Stimulated activated CD4-positive, alpha-beta T cell treated with anti-CD3 and anti-CD28 coated beads, Interleukin-1b, Interleukin-23, amount 100 ng/mL, for 1 hour (primary cell): ENCODE measurements around the gene USP3.
"Not testable (repeated sequence)": the region's sequence is repeated elsewhere in the genome, so short reads cannot be mapped to it uniquely, and the experiment has no call there.

Experiments
- DNase-seq, 2 donors: peaks; one replicate each; pipeline ENCODE4 v3.0.0-alpha.2; 2020; ENCODE audit warnings: low read depth in 2 of 2

USP3 gene

GRCh38 chr15:63513728-63514127 lies 9.3 kb downstream of the USP3 start:
- no peak for DNase-seq

GRCh38 chr15:63514531-63514943 lies 10.1 kb downstream of the USP3 start:
- DNase-seq = no peak

GRCh38 chr15:63517202-63517601 lies 12.8 kb downstream of the USP3 start:
- no peak for DNase-seq

GRCh38 chr15:63517628-63518027 lies 13.2 kb downstream of the USP3 start:
- DNase-seq = no peak

- DNase-seq = no peak
These were observed 14.6 kb downstream of the USP3 start for GRCh38 chr15:63519041-63519440.

- DNase-seq = no peak
These were observed 15.3 kb downstream of the USP3 start for GRCh38 chr15:63519548-63520178.

- not testable (repeated sequence) for DNase-seq
These were observed 16.1 kb downstream of the USP3 start for GRCh38 chr15:63520462-63520861.

GRCh38 chr15:63522225-63522578 lies 17.8 kb downstream of the USP3 start:
- DNase-seq = no peak

- no peak for DNase-seq
These were observed 19.1 kb downstream of the USP3 start for GRCh38 chr15:63523306-63523990.

- DNase-seq = no peak
These were observed 20.1 kb downstream of the USP3 start for GRCh38 chr15:63524316-63525015.

- no peak for DNase-seq
These were observed 22.0 kb downstream of the USP3 start for GRCh38 chr15:63526401-63526800.

GRCh38 chr15:63528138-63528659 lies 23.8 kb downstream of the USP3 start:
- no peak for DNase-seq

GRCh38 chr15:63530235-63530634 lies 25.8 kb downstream of the USP3 start:
- no peak for DNase-seq

- no peak for DNase-seq
These were observed 26.4 kb downstream of the USP3 start for GRCh38 chr15:63530752-63531299.

GRCh38 chr15:63531586-63531985 lies 27.2 kb downstream of the USP3 start:
- no peak for DNase-seq

GRCh38 chr15:63532307-63532744 lies 27.9 kb downstream of the USP3 start:
- no peak for DNase-seq

GRCh38 chr15:63534888-63535287 lies 30.5 kb downstream of the USP3 start:
- not testable (repeated sequence) for DNase-seq

GRCh38 chr15:63535689-63536088 lies 31.3 kb downstream of the USP3 start:
- no peak for DNase-seq

GRCh38 chr15:63538876-63539275 lies 34.5 kb downstream of the USP3 start:
- no peak for DNase-seq

- no peak for DNase-seq
These were observed 35.1 kb downstream of the USP3 start for GRCh38 chr15:63539521-63539920.

- DNase-seq = no peak
These were observed 35.6 kb downstream of the USP3 start for GRCh38 chr15:63539998-63540397.

GRCh38 chr15:63540449-63540848 lies 36.1 kb downstream of the USP3 start:
- DNase-seq = no peak
